GM20000 (cell line): ENCODE data around the gene CSMD2.

Source experiments
- DNase-seq: peaks from one replicate; pipeline ENCODE4 v3.0.0; 2012; ENCODE audit warnings: low spot score
- TF ChIP-seq, protein P1 (sequence below): IDR thresholded peaks from 2 replicates; pipeline ENCODE4 v1.5.1; 2012; ENCODE audit warnings: mild to moderate bottlenecking, control low read depth; ENCODE audit errors: extremely low read depth, missing control alignments

CSMD2 gene

DNA sequence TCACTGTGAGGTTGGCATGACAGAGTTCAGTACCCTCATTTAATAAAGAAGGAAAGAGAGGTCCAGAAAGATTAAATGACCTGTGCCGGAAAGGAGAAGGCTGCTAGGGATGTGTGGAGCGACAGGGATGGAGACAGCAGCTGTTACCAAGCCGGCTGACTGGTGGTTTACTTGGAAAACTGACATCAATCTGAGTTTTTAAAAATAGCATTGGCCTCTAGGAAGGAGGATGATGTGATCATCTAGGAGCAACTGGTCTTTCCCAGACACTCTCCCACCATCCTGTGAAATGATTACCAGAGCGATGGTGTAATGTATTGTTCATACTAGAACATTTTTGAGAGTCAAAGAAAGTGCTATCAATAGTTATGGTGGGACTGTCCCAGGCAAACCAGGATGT, 538.2 kb downstream of the CSMD2 start:
- no peak for DNase-seq
- TF ChIP-seq, protein P1, sequence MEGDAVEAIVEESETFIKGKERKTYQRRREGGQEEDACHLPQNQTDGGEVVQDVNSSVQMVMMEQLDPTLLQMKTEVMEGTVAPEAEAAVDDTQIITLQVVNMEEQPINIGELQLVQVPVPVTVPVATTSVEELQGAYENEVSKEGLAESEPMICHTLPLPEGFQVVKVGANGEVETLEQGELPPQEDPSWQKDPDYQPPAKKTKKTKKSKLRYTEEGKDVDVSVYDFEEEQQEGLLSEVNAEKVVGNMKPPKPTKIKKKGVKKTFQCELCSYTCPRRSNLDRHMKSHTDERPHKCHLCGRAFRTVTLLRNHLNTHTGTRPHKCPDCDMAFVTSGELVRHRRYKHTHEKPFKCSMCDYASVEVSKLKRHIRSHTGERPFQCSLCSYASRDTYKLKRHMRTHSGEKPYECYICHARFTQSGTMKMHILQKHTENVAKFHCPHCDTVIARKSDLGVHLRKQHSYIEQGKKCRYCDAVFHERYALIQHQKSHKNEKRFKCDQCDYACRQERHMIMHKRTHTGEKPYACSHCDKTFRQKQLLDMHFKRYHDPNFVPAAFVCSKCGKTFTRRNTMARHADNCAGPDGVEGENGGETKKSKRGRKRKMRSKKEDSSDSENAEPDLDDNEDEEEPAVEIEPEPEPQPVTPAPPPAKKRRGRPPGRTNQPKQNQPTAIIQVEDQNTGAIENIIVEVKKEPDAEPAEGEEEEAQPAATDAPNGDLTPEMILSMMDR, result no peak

DNA sequence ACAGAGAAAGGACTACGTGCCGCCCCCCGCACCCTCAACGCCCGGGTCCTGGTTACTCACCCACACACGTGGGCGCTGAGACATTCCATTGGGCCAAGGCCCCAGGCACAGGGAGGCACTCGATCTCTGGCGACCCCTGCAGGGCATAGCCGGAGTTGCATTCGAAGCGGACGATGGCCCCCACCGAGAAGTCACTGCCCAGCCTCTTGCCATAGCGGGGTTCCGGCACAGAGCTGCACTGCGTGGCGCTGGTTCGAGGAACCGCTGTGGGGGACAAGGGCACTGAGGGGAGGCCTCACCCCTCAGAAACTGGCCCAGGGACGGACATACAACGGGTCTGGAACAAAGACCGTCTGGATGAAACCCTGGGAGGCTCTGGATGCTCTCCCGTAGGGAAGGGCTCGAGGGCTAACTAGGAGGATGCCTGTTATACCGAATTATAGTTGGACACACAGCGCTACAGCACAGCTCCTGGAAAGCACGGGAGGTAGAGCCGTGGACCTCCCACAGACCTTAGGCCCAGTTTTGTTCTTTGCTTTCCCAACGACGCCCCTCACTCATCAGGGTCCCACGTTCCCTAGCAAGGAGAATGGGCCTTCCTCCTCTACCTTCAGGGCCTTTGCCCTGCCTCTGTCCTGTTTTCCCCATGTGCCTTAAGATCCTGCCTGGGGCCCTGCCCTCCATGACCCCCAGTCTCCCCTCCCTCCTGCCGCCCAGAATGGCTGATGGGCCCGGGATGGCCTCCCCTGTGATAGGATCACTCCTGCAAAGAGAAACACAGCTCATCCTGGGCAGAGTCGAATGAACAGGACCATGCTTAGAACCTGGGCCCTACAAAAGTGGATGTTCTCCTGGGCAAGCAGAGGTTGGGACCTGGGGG, 539.8 kb downstream of the CSMD2 start:
- no peak for DNase-seq
- TF ChIP-seq, protein P1, result peak; percentile 12

DNA sequence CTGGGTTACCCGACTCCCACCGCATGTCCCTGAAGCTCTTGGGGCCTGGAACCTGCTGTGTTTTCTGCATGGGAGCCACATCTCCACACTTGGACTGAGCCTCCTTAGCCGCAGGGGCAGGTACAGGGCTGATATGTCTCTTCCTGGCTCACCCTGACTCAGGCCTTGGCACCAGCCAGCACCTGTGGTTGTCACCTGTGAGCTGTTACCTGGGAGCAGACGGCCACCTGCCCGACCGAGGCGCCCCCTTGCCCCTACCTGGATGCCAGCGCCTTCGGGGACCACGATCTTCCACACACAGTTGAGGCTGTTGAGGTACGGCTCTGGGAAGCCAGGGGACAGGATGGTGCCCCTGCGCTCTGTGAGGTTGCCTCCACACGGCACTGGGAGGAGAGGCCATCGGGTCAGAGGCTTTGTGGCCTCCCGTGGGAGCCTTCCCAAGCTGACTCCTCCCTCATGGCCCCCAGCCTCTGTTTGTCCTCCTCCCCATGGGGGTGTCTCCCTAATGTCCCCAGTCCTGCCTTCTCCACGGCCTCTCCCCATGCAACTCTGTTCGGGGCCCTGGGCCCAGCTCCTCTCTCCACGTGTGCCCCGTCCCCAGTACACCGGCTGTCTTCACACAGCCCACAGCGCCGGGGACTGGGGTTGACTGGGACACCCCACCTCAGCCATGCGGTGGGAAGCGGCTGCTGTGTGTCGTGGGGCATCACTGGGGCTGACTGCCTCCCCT, 540.6 kb downstream of the CSMD2 start:
- no peak for DNase-seq
- TF ChIP-seq, protein P1, result no peak

DNA sequence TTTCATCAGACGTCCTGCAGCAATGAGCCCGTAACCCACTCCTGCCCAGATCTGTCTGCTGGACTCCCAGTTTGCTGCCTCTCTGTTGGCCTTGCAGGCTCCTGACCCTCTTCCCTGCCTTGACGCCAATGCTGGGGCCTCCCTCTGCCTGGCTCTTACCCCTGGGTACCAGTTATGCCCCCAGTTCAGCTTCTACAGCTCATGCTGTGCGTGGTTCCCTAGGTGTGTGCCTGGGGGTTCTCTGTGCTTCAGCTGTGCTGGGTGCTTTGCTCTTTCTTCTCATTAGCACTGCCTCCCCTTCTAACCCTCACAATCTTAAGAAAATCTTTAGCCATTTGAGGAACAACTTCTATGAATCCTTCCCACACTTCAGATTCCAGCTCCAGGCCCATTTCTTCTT, 541.2 kb downstream of the CSMD2 start:
- TF ChIP-seq, protein P1, result no peak

DNA sequence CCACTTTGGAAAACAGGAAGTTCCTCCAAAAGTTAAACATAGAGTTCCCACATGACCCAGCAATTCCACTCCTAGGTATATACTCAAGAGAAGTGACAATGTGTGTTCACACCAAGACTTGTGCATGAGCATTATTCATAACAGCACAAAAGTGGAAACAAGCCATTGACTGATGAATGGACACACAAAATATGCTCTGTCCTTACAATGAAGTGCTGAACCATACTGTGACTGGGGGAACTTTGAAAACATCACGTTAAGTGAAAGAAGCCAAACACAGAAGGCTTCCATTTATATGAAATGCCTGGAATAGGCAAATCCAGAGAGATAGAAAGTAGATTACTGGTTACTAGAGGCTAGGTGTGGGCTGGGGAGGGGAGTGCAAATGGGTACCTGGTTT, 542.3 kb downstream of the CSMD2 start:
- DNase-seq, result no peak
- TF ChIP-seq, protein P1, result no peak

More for the DNA sequence above, 541.2 kb downstream of the CSMD2 start:
- DNase-seq, result no peak

DNA sequence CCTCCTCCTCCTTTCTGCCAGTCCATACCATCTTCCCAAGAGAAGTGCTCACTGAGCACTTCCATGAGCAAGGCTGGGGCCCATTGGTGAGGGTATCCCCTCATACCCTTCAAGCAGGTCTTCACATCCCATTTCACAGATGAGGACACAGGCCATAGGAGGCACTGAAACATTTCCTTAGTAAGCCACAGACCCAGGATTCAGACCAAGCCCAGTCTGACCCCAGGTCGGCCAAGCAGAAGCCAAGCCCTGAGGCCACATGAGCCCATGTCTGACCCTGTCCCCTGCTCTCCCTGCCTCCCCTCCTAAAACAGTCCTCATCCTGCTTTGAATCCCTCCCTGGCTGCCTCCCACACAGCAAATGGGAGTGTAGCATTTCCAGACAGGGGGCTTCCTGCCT, 546.4 kb downstream of the CSMD2 start:
- TF ChIP-seq, protein P1, result no peak
- no peak for DNase-seq

DNA sequence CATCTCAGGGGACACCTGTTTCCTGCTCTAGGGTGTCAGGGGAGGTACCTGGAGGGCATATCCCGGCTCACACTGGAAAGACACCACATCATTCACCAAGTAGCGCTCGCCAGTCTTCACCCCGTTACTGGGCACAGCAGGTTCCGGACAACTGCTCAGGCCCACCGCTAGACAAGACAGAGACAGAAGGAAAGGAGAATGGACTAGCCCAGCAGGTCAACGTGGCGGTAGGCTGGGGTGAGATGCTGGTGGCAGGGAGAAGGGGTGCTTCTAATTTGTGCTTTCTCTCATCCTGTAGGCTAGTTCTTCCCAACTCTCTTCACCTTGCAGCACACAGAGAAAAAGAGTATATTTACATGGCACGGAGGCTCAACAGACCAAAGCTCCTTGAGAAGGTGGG, 547.6 kb downstream of the CSMD2 start:
- TF ChIP-seq, protein P1, result no peak
- DNase-seq, result no peak
